ENCODE data around the gene NELL2. TPM values are rescaled to one million over a fixed set of nuclear protein-coding genes. Genes with fewer than 3 reads are reported as not detected.

The NELL2 gene
- total and polyA plus RNA-seq, 9 of the 15 experiments (the other 6 are each of a cell fraction or from before 2014, with no cell fraction given): 0.32 to 1.1 (median 0.53) TPM

GRCh38 chr12:44523828-44524227 lies 352.3 kb downstream of the NELL2 start (continued):
- no peak for TF ChIP-seq SRSF9 (IDR thresholded peaks at IDR 0.05; ENCODE audit: borderline replicate concordance, low read depth, low read length)

GRCh38 chr12:44521702-44522101 lies 354.4 kb downstream of the NELL2 start:
- in situ Hi-C loops (cut with MboI) (no loop called here), intact Hi-C loops (cut with micrococcal nuclease) (no loop called here)
- H2AFZ ChIP-seq (ENCODE audit: low read depth, low read length): no peak overlapping the region
- H3K4me2 ChIP-seq (ENCODE audit: insufficient read depth, low read length): no peak overlapping the region
- TF ChIP-seq ZNF695 (CRISPR knock-in tag; IDR thresholded peaks at IDR 0.05): no peak
- TF ChIP-seq ZBTB7A (IDR thresholded peaks at IDR 0.05; ENCODE audit: borderline replicate concordance, control insufficient read depth, low read depth, low read length): no peak
- TF ChIP-seq PHTF2 (CRISPR knock-in tag; IDR thresholded peaks at IDR 0.05): no peak
- no peak for TF ChIP-seq CGGBP1 (CRISPR knock-in tag; IDR thresholded peaks at IDR 0.05)
- no peak for TF ChIP-seq TCF3 (CRISPR knock-in tag; IDR thresholded peaks at IDR 0.05)
- no peak for TF ChIP-seq TCF7L2 (IDR thresholded peaks at IDR 0.05; ENCODE audit: low read depth, low read length)
- TF ChIP-seq ZNF644 (tag; IDR thresholded peaks at IDR 0.05; ENCODE audit: low read depth): no peak
- TF ChIP-seq MITF (IDR thresholded peaks at IDR 0.05): no peak
- TF ChIP-seq ETS2 (tag; IDR thresholded peaks at IDR 0.05; ENCODE audit: borderline replicate concordance, poor library complexity, severe bottlenecking): no peak
- TF ChIP-seq SRSF1 (IDR thresholded peaks at IDR 0.05; ENCODE audit: low read depth, low read length): no peak
- no peak for TF ChIP-seq NRF1 (conservative IDR thresholded peaks at IDR 0.05 in 1 of 2, IDR thresholded peaks at IDR 0.05 in 1 of 2)
- TF ChIP-seq ATF7 (IDR thresholded peaks at IDR 0.05): no peak
- no peak for TF ChIP-seq TSC22D4 (tag; IDR thresholded peaks at IDR 0.05)
- no peaks in the 10 kb centered on the region for H3K9me3 ChIP-seq (replicated peaks; ENCODE audit: control insufficient read depth, insufficient read depth, low read depth, low read length)
- H3K4me3 ChIP-seq: no peak overlapping the region
- H3K79me2 ChIP-seq (ENCODE audit: control insufficient read depth, insufficient read depth, low read length): no peaks in the 10 kb centered on the region
- WGBS (ENCODE audit: insufficient coverage, low coverage, missing lambda C conversion rate): 0% methylated on average over 3 of the region's 3 CpGs
- FAIRE-seq (no peak), ATAC-seq (no peak), DNase-seq (ENCODE audit: extremely low read depth in 1 of 4, low spot score in 3 of 4) (no peak)
- CTCF ChIA-PET (ENCODE audit: low intra/inter-chr PET ratio): no interaction called here
- H3K36me3 ChIP-seq (ENCODE audit: control insufficient read depth, insufficient read depth, low read length): no peaks in the 10 kb centered on the region
- H3K27me3 ChIP-seq (ENCODE audit: control insufficient read depth in 2 of 2, insufficient read depth in 2 of 2, low read length in 2 of 2): no peaks in the 10 kb centered on the region
- no TSS peak for BruUV-seq (replicated peaks)
- H3K27ac ChIP-seq (ENCODE audit: extremely low read depth, low read depth, low read length): no peak overlapping the region
- POLR2A ChIA-PET: no interaction called here
- no peaks in the 10 kb centered on the region for H4K20me1 ChIP-seq (replicated peaks; ENCODE audit: control insufficient read depth, insufficient read depth, low read length)
- H3K4me1 ChIP-seq (replicated peaks in 1 of 2; ENCODE audit: control insufficient read depth in 2 of 2, insufficient read depth in 2 of 2, low read length in 2 of 2): no peaks in the 10 kb centered on the region
- no peak overlapping the region for H3K9ac ChIP-seq (ENCODE audit: insufficient read depth in 1 of 2, low read depth in 2 of 2, low read length in 2 of 2)
- no peaks in the 10 kb centered on the region for H3K9me1 ChIP-seq (ENCODE audit: control insufficient read depth, insufficient read depth, low read length)

Data from K562 (cell line).